ENCODE data around the gene TAC3.
A peak's percentile ranks its signal among the peaks of the same experiment; 100 is the strongest.
"Not testable (repeated sequence)": the region's sequence is repeated elsewhere in the genome, so short reads cannot be mapped to it uniquely, and the experiment has no call there.

The TAC3 gene

DNA sequence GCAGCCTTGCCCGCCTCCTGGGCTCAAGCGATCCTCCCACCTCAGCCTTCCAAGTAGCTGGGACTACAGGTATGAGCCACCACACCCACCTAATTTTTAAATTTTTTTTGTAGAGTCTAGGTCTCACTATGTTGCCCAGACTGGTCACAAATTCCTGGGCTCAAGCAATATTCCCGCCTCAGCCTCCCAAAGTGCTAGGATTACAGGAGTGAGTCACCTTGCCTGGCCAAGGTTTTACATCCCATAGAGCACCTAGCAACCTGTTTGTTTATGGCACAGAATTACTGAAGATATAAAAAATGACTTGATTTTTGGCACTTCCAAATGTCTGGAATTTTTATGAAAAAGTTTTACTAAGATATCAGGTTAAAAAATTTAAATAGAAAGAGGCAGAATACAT, 17.1 kb upstream of the TAC3 start:
- DNase-seq, result no peak

DNA sequence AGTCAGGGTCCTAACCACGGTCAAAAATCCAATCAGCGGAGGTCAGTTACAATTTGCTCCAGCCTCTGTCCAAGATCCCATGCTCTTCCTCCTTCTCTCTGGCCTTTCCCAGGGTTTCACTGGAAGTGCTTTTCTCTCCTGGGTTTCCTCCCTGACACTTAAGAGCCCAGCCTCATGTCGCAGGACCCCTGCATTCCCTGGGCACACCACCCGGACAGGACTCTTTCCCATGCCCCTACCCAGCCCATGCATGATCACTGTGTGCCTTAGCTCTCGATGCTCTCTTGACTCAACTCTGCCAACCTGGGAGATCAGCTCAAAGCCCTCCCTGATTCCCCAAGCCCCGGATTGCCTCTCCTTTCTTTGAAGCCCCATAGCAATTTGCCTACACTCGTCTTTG, 15.5 kb upstream of the TAC3 start:
- DNase-seq, result no peak

GRCh38 chr12:57031138-57031725, 14.9 kb upstream of the TAC3 start:
- DNase-seq, result peak in 2 of 6 experiments; percentile 51 to 54

- DNase-seq, result no peak
These were observed 13.1 kb upstream of the TAC3 start for GRCh38 chr12:57029457-57029856.

DNA sequence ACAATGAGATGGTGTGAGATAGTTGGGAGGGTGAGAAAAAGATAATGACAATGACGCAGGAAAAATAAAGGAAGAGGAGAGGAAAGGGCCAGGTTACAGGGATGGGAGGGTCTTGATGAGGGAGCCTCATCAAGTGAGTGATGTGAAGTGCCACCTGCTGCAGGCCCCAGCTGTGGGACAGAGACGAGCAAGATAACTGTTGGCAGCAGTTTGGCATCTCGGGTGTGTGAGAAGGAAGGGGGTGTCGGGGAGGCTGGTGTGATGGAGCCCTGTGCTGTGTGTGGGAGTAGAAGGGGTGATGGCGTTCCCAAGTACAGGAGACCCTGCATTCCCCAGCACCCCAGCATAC, 11.4 kb upstream of the TAC3 start:
- peak in 1 of 6 experiments; percentile 14 for DNase-seq

DNA sequence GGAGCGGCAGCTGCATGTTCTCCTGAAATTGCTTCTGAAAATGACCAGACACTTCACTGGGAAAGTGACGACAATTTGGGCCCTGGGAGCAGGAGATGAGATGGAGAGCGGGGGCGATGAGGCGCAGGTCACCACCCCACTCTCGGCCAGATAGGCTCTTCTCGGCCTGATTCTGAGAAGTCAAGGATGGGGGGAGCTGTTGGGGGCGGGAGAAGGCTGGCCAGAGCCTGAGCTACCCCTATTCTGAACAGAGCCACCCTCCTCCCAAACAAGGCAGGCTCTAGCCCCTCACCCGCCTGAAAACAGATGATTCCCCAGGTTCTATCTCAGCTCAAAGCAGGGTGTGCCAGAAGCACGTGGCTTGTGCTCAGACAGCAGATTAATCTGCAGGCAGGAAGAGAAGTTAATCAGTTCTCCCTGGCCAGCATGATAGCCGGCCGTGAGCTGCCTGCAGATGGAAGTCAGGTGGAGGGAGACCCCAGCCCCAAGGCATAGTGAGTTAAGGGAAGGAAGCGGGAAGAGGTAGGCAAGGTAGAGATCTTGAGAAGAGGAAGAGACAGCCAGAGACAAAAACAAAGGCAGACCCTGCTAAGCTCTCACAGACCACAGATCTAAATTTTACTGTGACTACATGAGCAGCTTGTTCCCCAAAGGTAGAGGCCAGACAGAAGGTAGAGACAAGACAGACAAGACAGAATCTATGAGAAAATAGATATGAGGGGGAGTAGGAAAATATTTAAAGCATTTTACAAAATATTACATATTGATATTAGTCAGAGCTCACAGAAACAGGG, 10.9 kb upstream of the TAC3 start:
- DNase-seq, result peak in 2 of 6 experiments; percentile 22 to 24

DNA sequence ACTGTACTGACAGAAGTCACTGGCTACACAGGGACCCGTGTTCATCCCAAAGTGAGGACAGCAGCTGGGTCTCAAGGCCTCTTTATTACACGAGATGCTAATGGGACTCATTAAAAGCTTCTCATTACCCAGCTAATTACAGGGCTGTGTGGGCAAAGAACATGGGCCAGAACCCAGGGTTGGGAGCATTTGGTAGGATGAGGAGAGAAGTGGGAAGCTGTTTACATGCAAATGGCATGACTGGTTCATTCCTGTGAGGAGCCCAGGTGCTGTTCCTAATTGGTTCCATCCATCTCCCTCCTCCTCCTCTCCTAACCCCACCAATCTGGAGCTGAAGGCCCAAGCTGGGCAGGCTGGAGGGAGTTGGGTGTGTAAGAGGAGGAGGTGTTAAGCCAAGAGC, 8.9 kb upstream of the TAC3 start:
- DNase-seq, result no peak

DNA sequence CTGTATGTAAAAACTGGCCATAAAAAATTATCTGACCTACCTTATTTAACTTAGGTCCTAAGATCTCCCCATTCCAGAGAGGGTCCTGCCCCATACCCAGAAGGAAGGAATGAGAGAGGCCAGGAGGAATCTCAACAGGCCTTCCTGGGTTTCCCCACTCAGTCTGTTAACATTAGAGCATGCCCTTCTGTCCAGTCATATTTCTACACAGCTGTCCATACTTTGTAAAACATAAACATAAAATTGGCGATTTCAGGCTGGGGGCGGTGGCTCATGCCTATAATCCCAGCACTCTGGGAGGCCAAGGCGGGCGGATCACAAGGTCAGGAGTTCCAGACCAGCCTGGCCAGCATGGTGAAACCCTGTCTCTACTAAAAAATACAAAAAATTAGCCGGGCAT, 6.0 kb upstream of the TAC3 start:
- not testable (repeated sequence) for DNase-seq

GRCh38 chr12:57019983-57020719, 3.8 kb upstream of the TAC3 start:
- DNase-seq, result peak in 2 of 6 experiments; percentile 18 to 22

DNA sequence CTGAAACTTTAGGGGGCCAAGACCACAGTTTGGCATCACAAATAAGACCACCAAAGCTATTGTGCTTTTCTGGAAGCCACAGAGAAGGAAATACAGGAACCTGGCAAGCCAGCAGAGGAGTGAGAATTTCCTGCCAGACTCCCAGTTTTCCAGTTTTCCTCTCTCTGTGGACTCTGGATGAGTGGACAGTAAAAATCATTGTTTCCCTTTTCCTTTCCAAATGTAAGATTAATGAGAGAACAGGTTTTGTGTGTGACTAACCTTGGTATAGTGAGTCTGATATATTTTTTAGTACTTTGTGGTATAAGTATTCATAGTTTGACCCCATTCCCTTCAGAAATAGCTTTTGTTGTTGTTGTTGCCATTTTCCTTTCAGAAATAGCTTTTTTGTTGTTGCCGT, 2.6 kb upstream of the TAC3 start:
- DNase-seq, result no peak

DNA sequence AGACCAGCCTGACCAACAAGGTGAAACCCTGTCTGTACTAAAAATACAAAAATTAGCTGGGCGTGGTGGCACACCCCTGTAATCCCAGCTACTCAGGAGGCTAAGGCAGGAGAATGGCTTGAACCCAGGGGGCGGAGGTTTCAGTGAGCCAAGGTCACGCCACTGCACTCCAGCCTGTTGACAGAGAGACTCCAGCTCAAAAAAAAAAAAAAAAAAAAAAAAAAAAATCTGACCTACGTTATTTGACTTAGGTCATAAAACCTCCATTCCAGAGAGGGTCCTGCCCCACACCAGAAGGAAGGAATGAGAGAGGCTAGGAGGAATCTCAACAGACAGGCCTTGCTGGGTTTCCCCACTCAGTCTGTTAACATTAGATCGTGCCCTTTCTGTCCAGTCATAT, 2.0 kb upstream of the TAC3 start:
- not testable (repeated sequence) for DNase-seq

DNA sequence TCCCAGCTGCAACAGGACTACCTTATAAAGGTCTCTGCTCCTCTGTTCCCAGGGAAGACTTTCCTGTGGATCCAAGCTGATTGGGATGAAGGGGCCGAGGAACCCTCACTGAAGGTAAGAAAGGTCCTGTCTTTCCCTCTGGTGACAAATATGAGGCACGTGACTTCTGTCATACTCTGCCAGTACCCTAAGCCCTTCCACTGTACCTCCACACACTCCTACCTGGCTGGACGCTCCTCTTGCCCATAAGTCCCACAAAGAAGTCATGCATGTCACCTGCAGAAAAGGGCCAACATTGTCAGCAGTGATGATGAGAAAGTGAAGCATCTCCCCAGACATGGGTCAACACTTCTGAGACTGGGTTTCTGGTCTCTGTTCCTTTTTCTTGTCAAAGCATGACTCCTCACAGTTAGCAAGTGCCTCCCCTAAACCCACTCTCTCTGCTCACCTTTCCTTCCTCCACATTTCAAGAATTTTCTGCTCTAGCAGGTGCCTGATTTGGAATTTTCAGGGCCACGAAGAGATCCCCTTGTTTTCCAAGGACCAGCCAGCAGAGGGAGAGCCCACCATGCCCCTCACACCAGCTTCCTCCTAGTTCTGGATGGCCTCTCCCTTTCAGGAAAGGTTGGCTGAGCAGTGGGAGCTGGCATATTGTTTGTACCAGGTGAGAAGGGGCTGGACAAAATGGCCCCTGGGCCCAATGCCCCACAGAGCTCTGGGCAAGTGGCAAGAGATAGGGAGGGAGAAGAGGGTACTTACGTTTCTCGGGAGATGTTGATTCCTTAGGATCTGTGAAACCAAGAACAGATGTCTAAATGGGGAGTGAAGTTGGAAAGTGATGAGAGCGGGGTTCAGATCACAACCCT, 3.5 kb downstream of the TAC3 start:
- DNase-seq, result no peak

DNA sequence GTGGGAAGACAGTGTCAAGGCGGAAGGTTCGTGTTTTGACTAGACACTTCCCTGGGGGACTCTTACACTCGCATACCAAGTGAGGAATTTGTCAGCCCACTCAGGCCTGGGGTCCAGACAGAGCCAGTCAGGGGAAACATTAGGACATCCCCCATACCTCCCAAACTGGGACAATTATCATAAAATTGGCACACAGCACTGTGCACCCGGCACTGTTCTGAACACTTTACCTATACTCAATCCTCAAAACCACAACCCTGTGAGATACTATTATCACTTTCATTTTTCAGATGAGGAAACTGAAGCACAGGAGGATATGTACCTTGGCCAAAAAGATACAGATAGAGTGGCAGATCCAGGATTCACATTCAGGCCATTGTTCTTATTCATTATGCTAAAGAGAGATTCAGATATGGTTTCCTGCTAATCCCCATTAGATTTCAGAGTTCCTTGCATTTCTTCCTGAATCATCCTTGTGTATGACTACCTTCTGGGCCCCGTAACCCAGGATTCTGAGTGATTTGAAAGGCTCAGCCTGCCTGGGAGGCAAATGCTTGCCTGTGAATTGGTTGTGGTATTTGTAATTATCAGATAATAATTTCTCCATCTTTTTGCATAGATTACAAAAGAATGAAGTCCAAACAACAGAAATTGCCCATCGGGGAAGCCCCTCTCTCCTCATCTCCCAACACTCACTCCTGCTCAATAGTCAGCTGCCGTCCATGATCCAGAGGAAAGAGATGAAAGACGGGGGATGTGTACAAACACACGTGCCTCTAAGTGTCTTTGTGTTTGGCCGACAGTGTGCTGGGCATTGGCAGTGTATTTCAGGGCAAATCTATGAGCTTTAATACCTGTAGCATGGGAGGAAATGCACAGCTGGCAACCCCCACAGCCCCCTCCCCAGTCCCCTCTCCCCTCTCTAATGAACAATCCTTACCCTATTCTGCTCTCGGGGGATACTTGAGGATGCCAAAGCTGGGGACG, 4.6 kb downstream of the TAC3 start:
- DNase-seq, result peak in 3 of 6 experiments; percentile 12 to 51 (median 16)

DNA sequence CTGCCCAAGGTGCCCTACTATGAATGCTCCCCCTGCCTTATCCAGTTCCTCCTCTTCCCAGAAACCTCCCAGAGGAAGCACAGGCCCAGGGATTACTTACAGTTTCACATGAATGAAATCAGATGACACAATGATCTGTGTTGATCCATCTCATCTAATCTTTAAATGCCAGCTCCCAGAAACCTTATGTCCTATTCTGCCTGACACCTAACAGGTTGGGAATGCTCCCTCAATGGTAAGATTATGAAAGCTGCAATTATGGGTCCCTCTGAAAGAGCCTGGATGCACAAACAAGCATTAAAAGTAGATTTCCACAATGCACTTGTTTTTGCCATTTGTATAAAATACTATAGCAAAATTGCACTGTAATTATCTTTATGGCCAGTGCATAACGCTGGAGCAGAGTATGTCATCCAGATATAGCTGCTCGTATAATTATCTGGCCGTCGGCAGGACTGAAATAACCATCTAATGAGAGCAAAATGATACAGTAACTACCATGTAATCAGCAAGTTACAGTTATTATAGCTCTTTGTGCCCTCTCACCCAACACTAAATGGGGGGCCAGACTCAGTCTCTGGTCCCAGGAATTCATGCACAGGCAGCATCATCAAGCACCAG, 5.6 kb downstream of the TAC3 start:
- no peak for DNase-seq

- DNase-seq, result no peak
These were observed 6.2 kb downstream of the TAC3 start for GRCh38 chr12:57009949-57010626.

- peak in 3 of 6 experiments; percentile 54 to 76 (median 73) for DNase-seq
These were observed 8.2 kb downstream of the TAC3 start for GRCh38 chr12:57008178-57008577.

DNA sequence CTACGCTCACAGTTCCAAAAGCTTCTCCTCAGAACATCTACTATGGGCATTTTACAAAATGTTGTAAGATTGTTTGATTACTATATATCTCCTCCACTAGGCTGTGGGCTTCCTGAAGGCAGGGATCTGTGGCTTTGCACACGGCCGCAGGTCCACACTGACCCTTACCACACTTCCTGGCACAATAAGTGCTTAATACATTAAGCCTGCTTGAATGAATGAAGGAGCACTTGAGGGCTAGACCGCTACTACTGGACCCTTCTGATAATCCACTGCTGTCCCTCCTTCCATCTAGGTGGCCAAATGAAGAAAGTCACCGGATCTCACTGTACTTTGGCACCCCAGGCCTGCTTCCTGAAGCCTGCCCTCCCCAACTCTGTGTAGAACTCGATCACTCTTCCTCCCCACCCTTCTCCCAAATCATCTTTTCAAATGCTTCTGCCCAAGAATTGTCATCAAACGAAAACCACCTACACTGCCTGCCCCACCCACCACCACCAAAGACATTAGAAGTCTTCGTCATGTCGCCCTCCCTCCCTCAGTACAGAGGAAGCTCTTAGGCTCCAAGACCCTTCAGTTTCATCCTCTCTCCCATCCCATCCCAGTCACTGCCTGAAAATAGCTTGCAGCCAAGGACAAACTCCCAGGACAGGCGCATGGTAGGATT, 9.4 kb downstream of the TAC3 start:
- peak in 5 of 6 experiments; percentile 11 to 39 (median 19) for DNase-seq

DNA sequence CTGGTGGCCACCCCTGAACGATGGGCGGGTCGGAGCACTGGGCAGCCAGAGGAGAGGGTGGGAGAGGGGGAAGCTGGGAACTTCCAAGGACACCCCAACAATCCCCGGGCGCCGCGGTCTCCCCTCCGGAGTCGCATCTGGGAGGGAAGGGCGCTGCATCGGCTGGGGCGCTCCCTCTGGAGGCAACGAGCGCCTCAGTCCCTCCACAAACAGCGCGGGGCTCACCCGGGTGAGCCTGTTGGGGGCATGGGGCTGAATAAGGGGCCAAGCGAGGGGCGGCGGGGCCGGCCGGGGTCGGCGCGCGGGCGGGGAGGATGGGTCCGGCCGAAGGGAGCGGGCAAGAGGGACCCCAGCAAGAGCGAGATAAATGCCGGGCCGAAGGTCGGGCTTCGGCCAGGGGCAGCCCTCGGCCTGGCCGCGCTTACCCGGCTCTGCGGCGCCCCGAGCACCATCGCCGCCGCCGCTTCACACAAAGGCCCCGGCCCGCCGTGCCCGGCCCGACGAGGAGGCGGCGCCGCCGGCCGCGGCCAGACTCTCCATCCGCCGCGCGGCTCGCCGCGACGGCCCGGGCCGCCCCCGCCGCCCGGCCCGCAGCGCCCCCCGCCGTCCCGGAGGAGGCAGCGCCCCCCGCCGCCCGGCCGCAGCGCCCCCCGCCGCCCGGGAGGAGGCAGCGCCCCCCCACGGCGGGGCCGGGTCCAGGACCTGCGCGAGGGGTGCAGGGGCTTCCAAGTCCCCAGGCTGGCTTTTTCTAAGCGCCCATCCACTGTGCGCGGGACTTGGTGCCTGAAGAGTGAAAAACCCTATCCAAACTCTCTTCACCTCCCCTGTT, 10.1 kb downstream of the TAC3 start, which contains the start of gene ZBTB39:
Gene ZBTB39, minus strand, starts transcription at position 567 of the 829 bp plus-strand sequence. CDS start 1,629 bp downstream, outside the sequence.
- peak; percentile 37 to 67 (median 59) for DNase-seq

GRCh38 chr12:57004651-57005050, 11.7 kb downstream of the TAC3 start:
- DNase-seq, result no peak
